Tibial artery (tissue), 4 donors: Measurements from ENCODE around the gene BCL2L15.

Experiments
- DNase-seq, 2 donors: peaks; one replicate each; pipeline ENCODE4 v3.0.0-alpha.2; 2019
- H3K27ac ChIP-seq, 2 donors: fragments of 200-600 bp; sonication (generic) in 1 of 2; 1 replicate in 1 of 2; 2 replicates in 1 of 2; pipeline ENCODE4 v1.5.1; 2018 to 2019; ENCODE audit warnings: mild to moderate bottlenecking in 1 of 2
- H3K27me3 ChIP-seq, 2 donors: fragments of 200-600 bp; sonication (generic) in 1 of 2; one replicate each; pipeline versions ENCODE4 v1.5.1 to v1.6.0; 2016 to 2019
- H3K36me3 ChIP-seq, 3 donors: fragments of 200-600 bp; sonication (generic) in 2 of 3; one replicate each; pipeline ENCODE4 v1.5.1; 2016 to 2019; ENCODE audit warnings: mild to moderate bottlenecking in 2 of 3
- H3K4me1 ChIP-seq, 4 donors: fragments of 200-600 bp; sonication (generic) in 2 of 4; 1 replicate in 3 of 4; 2 replicates in 1 of 4; pipeline ENCODE4 v1.5.1; 2016 to 2019
- H3K4me3 ChIP-seq, 2 donors: fragments of 200-600 bp; sonication (generic) in 1 of 2; 1 replicate in 1 of 2; 2 replicates in 1 of 2; pipeline ENCODE4 v1.5.1; 2018 to 2019; ENCODE audit warnings: mild to moderate bottlenecking in 2 of 2
- H3K9me3 ChIP-seq, 3 donors: fragments of 200-600 bp; sonication (generic) in 1 of 3; one replicate each; pipeline ENCODE4 v1.5.1; 2016 to 2019
- CTCF ChIP-seq, 2 experiments: fragments of 200-600 bp in 1 of 2; fragments of 450-650 bp in 1 of 2; IDR thresholded peaks; one replicate each; pipeline ENCODE4 v1.5.1; 2017 to 2019; ENCODE audit warnings: antibody characterized with exemption in 2 of 2, mild to moderate bottlenecking in 1 of 2, moderate library complexity in 1 of 2
- intact Hi-C: fragments of 100-400 bp; cut with DNase I; formaldehyde crosslinking; loops from one replicate; pipeline ENCODE4 v1.15.0; 2023; ENCODE audit warnings: low total_unique reads

BCL2L15 gene

GRCh38 chr1:113905435-113905861, 18.1 kb upstream of the BCL2L15 start:
- DNase-seq = peak in 1 of 2 donors; percentile 50
- intact Hi-C loops = loop anchor here (1.0 to 10.0 kb wide), 3 partner anchors 24 to 151 kb away; partner anchors contain the start of genes HIPK1, PHTF1 and RSBN1
- TF ChIP-seq CTCF (IDR thresholded peaks at IDR 0.05) = no peak

GRCh38 chr1:113904674-113905434, 17.5 kb upstream of the BCL2L15 start, which contains the start of the genes AP4B1 and DCLRE1B:
Gene AP4B1 (minus strand): TSS chr1:113904799. CDS start chr1:113904717, 82 bp downstream.
Gene DCLRE1B (plus strand): TSS chr1:113905326. CDS start chr1:113905587, 261 bp downstream.
- peaks cover 5 to 34% (median 7%) of the 10 kb centered on the region in 3 donors for H3K36me3 ChIP-seq
- TF ChIP-seq CTCF (IDR thresholded peaks at IDR 0.05) = peak; percentile 62 to 80
- H3K9me3 ChIP-seq = no peaks in the 10 kb centered on the region
- peak; percentile 99 to 100 for DNase-seq
- no peaks in the 10 kb centered on the region for H3K27me3 ChIP-seq
- H3K4me1 ChIP-seq = peaks cover 0 to 28% (median 10%) of the 10 kb centered on the region in 4 donors
- H3K4me3 ChIP-seq = peak within 1 kb of the TSS; percentile 61 to 87
- H3K27ac ChIP-seq = peak within 1 kb of the TSS; percentile 80 to 83
- intact Hi-C loops = loop anchor here (1.0 to 10.0 kb wide), 3 partner anchors 24 to 150 kb away; partner anchors contain the start of genes HIPK1, PHTF1 and RSBN1

More at GRCh38 chr1:113905435-113905861, 18.1 kb upstream of the BCL2L15 start:
- Histone ChIP-seq H3K27me3 (no peaks in the 10 kb centered on the region), H3K4me1 (peaks cover 0 to 28% (median 10%) of the 10 kb centered on the region in 4 donors), H3K36me3 (peaks cover 5 to 34% (median 8%) of the 10 kb centered on the region in 3 donors), H3K27ac (peak overlapping the region; percentile 80 to 83), H3K4me3 (peak overlapping the region; percentile 61 to 87), H3K9me3 (no peaks in the 10 kb centered on the region)

- DNase-seq = no peak
- intact Hi-C loops = loop anchor here (10.0 kb wide), 2 partner anchors 89 to 149 kb away; partner anchors contain the start of genes PHTF1 and RSBN1
- no peak for TF ChIP-seq CTCF (IDR thresholded peaks at IDR 0.05)
- Histone ChIP-seq H3K4me1 (peaks cover 0 to 30% (median 12%) of the 10 kb centered on the region in 4 donors), H3K4me3 (peak overlapping the region; percentile 61 to 87), H3K9me3 (no peaks in the 10 kb centered on the region), H3K27ac (peak overlapping the region; percentile 80 to 83), H3K36me3 (peaks cover 5 to 37% (median 7%) of the 10 kb centered on the region in 3 donors), H3K27me3 (no peaks in the 10 kb centered on the region)
Measured at GRCh38 chr1:113904293-113904673, 16.9 kb upstream of the BCL2L15 start.

GRCh38 chr1:113903501-113904292, 16.3 kb upstream of the BCL2L15 start:
- intact Hi-C loops = loop anchor here (10.0 kb wide), 2 partner anchors 89 to 149 kb away; partner anchors contain the start of genes PHTF1 and RSBN1
- Histone ChIP-seq H3K27me3 (no peaks in the 10 kb centered on the region), H3K4me1 (peaks cover 0 to 36% (median 13%) of the 10 kb centered on the region in 4 donors), H3K36me3 (peaks cover 5 to 34% (median 5%) of the 10 kb centered on the region in 3 donors), H3K27ac (peak overlapping the region; percentile 80 to 83), H3K9me3 (no peaks in the 10 kb centered on the region), H3K4me3 (peak overlapping the region; percentile 61 to 87)
- no peak for TF ChIP-seq CTCF (IDR thresholded peaks at IDR 0.05)
- no peak for DNase-seq

GRCh38 chr1:113901191-113901590, 13.8 kb upstream of the BCL2L15 start:
- Histone ChIP-seq H3K9me3 (no peaks in the 10 kb centered on the region), H3K27ac (no peak overlapping the region), H3K4me3 (no peak overlapping the region), H3K36me3 (peaks cover 22 to 39% (median 23%) of the 10 kb centered on the region in 3 donors), H3K4me1 (peaks cover 0 to 37% (median 13%) of the 10 kb centered on the region in 4 donors), H3K27me3 (no peaks in the 10 kb centered on the region)
- intact Hi-C loops = loop anchor here (10.0 kb wide), 2 partner anchors 86 to 146 kb away; partner anchors contain the start of genes PHTF1 and RSBN1
- DNase-seq = no peak
- no peak for TF ChIP-seq CTCF (IDR thresholded peaks at IDR 0.05)
